H1 (cell line): ENCODE results near the gene CETN2. TPM values are rescaled to one million over a fixed set of nuclear protein-coding genes. Genes with fewer than 3 reads are reported as not detected.

Experiments
- CTCF ChIA-PET: fragments of 300-600 bp; sonication (Branson Sonifier 250); formaldehyde crosslinking; loops from one replicate; lab custom pipeline; 2021; ENCODE audit not compliant: partially characterized antibody; lab: Charles Lee
- POLR2A ChIA-PET: fragments of 300-600 bp; sonication (Branson Sonifier 250); formaldehyde crosslinking; loops from one replicate; lab custom pipeline; 2021; ENCODE audit warnings: inconsistent platforms; ENCODE audit not compliant: partially characterized antibody; lab: Charles Lee
- DNase-seq, 2 experiments: peaks; one replicate each; pipeline versions ENCODE4 v3.0.0 to v3.0.0-alpha.2; 2010 to 2022; ENCODE audit warnings: low spot score in 2 of 2, low read depth in 1 of 2, mixed read lengths in 1 of 2
- FAIRE-seq: peaks from 2 replicates; lab custom pipeline; 2011; peaks lifted over from hg19 to GRCh38; lab: Jason Lieb, UNC
- H2AFZ ChIP-seq: 2 replicates; pipeline ENCODE4 v1.8.1; 2012; ENCODE audit warnings: low read length, inconsistent platforms
- H2AK5ac ChIP-seq: 2 replicates; pipeline ENCODE4 v1.6.1; 2013; ENCODE audit warnings: low read depth, low read length
- H2BK120ac ChIP-seq: replicated peaks from 2 replicates; pipeline ENCODE3; 2013; ENCODE audit warnings: low read depth, low read length, inconsistent platforms
- H2BK12ac ChIP-seq: 2 replicates; pipeline ENCODE4 v1.6.1; 2013; ENCODE audit warnings: low read depth, low read length
- H2BK15ac ChIP-seq: 2 replicates; pipeline ENCODE4 v1.6.1; 2013; ENCODE audit warnings: low read length
- H2BK20ac ChIP-seq: 2 replicates; pipeline ENCODE4 v1.6.1; 2013; ENCODE audit warnings: low read length
- H2BK5ac ChIP-seq: 2 replicates; pipeline ENCODE4 v1.6.1; 2013; ENCODE audit warnings: low read depth, low read length
- H3K14ac ChIP-seq: 2 replicates; pipeline ENCODE4 v1.6.1; 2013; ENCODE audit warnings: inconsistent platforms; ENCODE audit not compliant: insufficient read length
- H3K18ac ChIP-seq: 2 replicates; pipeline ENCODE4 v1.6.1; 2013; ENCODE audit warnings: low read length; ENCODE audit errors: extremely low read depth
- H3K23ac ChIP-seq: 2 replicates; pipeline ENCODE4 v1.6.1; 2013; ENCODE audit warnings: inconsistent platforms; ENCODE audit not compliant: insufficient read length
- H3K23me2 ChIP-seq: 2 replicates; pipeline ENCODE4 v1.6.1; 2013; ENCODE audit warnings: low read depth, low read length
- H3K27ac ChIP-seq: 2 replicates; pipeline ENCODE4 v1.6.1; 2011; ENCODE audit warnings: low read depth, low read length, inconsistent platforms
- H3K27me3 ChIP-seq, 4 experiments: replicated peaks in 1 of 4; 1 replicate in 1 of 4; 2 replicates in 3 of 4; pipeline versions ENCODE4 v1.6.1 to v1.8.1; 2011 to 2013; ENCODE audit warnings: low read length in 3 of 4, mild to moderate bottlenecking in 3 of 4, inconsistent platforms in 2 of 4, mixed read lengths in 2 of 4, moderate library complexity in 1 of 4; ENCODE audit not compliant: control insufficient read depth in 3 of 4, insufficient read depth in 3 of 4; ENCODE audit errors: extremely low read depth in 1 of 4
- H3K36me3 ChIP-seq, 4 experiments: 2 replicates each; pipeline versions ENCODE4 v1.6.1 to v1.8.1; 2011 to 2013; ENCODE audit warnings: mild to moderate bottlenecking in 4 of 4, low read length in 3 of 4, moderate library complexity in 2 of 4, control low read depth in 1 of 4, inconsistent platforms in 1 of 4; ENCODE audit not compliant: insufficient read depth in 4 of 4, control insufficient read depth in 2 of 4
- H3K4ac ChIP-seq: replicated peaks from 2 replicates; pipeline ENCODE3; 2013; ENCODE audit warnings: low read length, low read depth, mixed read lengths, inconsistent platforms; ENCODE audit not compliant: insufficient read length
- H3K4me1 ChIP-seq, 4 experiments: replicated peaks in 1 of 4; 1 replicate in 1 of 4; 2 replicates in 3 of 4; pipeline versions ENCODE4 v1.6.1 to v1.8.1; 2011 to 2013; ENCODE audit warnings: low read length in 3 of 4, inconsistent platforms in 2 of 4, mixed read lengths in 1 of 4; ENCODE audit not compliant: insufficient read depth in 4 of 4, control insufficient read depth in 3 of 4
- H3K4me2 ChIP-seq, 2 experiments: 2 replicates each; pipeline versions ENCODE4 v1.6.1 to v1.8.1; 2011 to 2013; ENCODE audit warnings: low read depth in 2 of 2, low read length in 2 of 2, control low read depth in 1 of 2, inconsistent platforms in 1 of 2, mild to moderate bottlenecking in 1 of 2; ENCODE audit not compliant: insufficient read depth in 1 of 2
- H3K4me3 ChIP-seq, 4 experiments: fragments of 200-600, 300-600 bp in 1 of 4; sonication (generic), shearing (Covaris generic), sonication (Bioruptor Twin) in 1 of 4; 2 replicates each; pipeline versions ENCODE4 v1.5.1 to v1.8.1; 2011 to 2016; ENCODE audit warnings: low read length in 4 of 4, low read depth in 3 of 4, control low read depth in 2 of 4, inconsistent platforms in 2 of 4, mild to moderate bottlenecking in 2 of 4, mixed read lengths in 1 of 4, moderate library complexity in 1 of 4; ENCODE audit not compliant: insufficient read depth in 2 of 4; ENCODE audit errors: extremely low read depth in 1 of 4
- H3K56ac ChIP-seq: replicated peaks from 2 replicates; pipeline ENCODE3; 2013; ENCODE audit warnings: low read depth, mild to moderate bottlenecking, mixed read lengths, low read length, inconsistent platforms; ENCODE audit not compliant: insufficient read length
- H3K79me1 ChIP-seq: 2 replicates; pipeline ENCODE4 v1.6.1; 2013; ENCODE audit warnings: low read depth, low read length, control low read depth
- H3K79me2 ChIP-seq, 2 experiments: 2 replicates each; pipeline versions ENCODE4 v1.6.1 to v1.8.1; 2012 to 2013; ENCODE audit warnings: low read length in 2 of 2, mild to moderate bottlenecking in 2 of 2, inconsistent platforms in 1 of 2; ENCODE audit not compliant: insufficient read depth in 2 of 2, control insufficient read depth in 1 of 2
- H3K9ac ChIP-seq, 4 experiments: replicated peaks in 1 of 4; 1 replicate in 1 of 4; 2 replicates in 3 of 4; pipeline versions ENCODE4 v1.6.1 to v1.8.1; 2011 to 2013; ENCODE audit warnings: low read depth in 3 of 4, low read length in 3 of 4, control low read depth in 2 of 4, mild to moderate bottlenecking in 2 of 4, moderate library complexity in 2 of 4, inconsistent platforms in 1 of 4; ENCODE audit errors: extremely low read depth in 1 of 4
- H3K9me3 ChIP-seq, 2 experiments: 2 replicates each; pipeline versions ENCODE4 v1.6.1 to v1.8.1; 2012 to 2013; ENCODE audit warnings: mild to moderate bottlenecking in 2 of 2, moderate library complexity in 2 of 2, control low read depth in 1 of 2, inconsistent platforms in 1 of 2, low read depth in 1 of 2, low read length in 1 of 2, mixed read lengths in 1 of 2; ENCODE audit not compliant: insufficient read depth in 2 of 2
- H4K20me1 ChIP-seq, 2 experiments: replicated peaks in 1 of 2; 2 replicates each; pipeline versions ENCODE3 to v1.8.1; 2011 to 2013; ENCODE audit warnings: inconsistent platforms in 2 of 2, low read length in 2 of 2, mild to moderate bottlenecking in 1 of 2; ENCODE audit not compliant: insufficient read depth in 2 of 2, control insufficient read depth in 1 of 2
- H4K5ac ChIP-seq: 2 replicates; pipeline ENCODE4 v1.6.1; 2013; ENCODE audit warnings: low read length, low read depth, mixed read lengths, inconsistent platforms; ENCODE audit not compliant: insufficient read length
- H4K8ac ChIP-seq: 2 replicates; pipeline ENCODE4 v1.8.0; 2013; ENCODE audit warnings: mild to moderate bottlenecking, moderate library complexity, low read length, inconsistent platforms; ENCODE audit not compliant: insufficient read depth; ENCODE audit errors: extremely low read depth
- H4K91ac ChIP-seq: replicated peaks from 2 replicates; pipeline ENCODE3; 2013; ENCODE audit warnings: low read length, mixed read lengths, inconsistent platforms; ENCODE audit not compliant: insufficient read length
- WGBS, 2 experiments: shearing (Covaris generic) in 1 of 2; methylation state at CpG; one replicate each; pipeline versions ENCODE4 v1.1.6 to v1.1.7; 2013 to 2015; ENCODE audit warnings: low lambda C conversion rate in 2 of 2, mixed read lengths in 2 of 2, inconsistent platforms in 1 of 2, low coverage in 1 of 2, missing lambda C conversion rate in 1 of 2; ENCODE audit not compliant: insufficient replicate concordance in 2 of 2, insufficient coverage in 1 of 2, insufficient read length in 1 of 2; ENCODE audit errors: extremely low coverage in 1 of 2, missing lambda C conversion rate in 1 of 2; 5-methylcytosine and 5-hydroxymethylcytosine counted together
- polyA plus RNA-seq, 7 experiments: library from polyadenylated mRNA; depleted of rRNA in 3 of 7; stranded (reverse) in 5 of 7; unstranded in 2 of 7; fragments of >200 nt in 5 of 7; fragments of 200-250 nt in 2 of 7; gene quantifications; 1 replicate in 5 of 7; 2 replicates in 1 of 7; 4 replicates in 1 of 7; pipeline versions ENCODE4 v1.2.1 to v1.2.3, GENCODE V29; 2011 to 2013; ENCODE audit warnings: missing spikeins in 2 of 7, mixed read lengths in 2 of 7
- total RNA-seq: library from RNA; stranded (reverse); fragmentation: NEBNext Ultra II Directional; extraction: Animal tissue kit (Norgen Biotek cat#: 25700); gene quantifications from 2 replicates; pipeline ENCODE4 v1.2.1, GENCODE V29; 2021
- TF ChIP-seq, protein P1 (sequence below): IDR thresholded peaks from 2 replicates; pipeline ENCODE4 v1.6.1; 2011; ENCODE audit warnings: low read depth, mild to moderate bottlenecking, low read length; ENCODE audit not compliant: insufficient read depth

The CETN2 gene
- total and polyA plus RNA-seq, 2 of the 8 experiments (the other 6 are each of a cell fraction or from before 2014, with no cell fraction given): 13.1 to 24.3 TPM

DNA sequence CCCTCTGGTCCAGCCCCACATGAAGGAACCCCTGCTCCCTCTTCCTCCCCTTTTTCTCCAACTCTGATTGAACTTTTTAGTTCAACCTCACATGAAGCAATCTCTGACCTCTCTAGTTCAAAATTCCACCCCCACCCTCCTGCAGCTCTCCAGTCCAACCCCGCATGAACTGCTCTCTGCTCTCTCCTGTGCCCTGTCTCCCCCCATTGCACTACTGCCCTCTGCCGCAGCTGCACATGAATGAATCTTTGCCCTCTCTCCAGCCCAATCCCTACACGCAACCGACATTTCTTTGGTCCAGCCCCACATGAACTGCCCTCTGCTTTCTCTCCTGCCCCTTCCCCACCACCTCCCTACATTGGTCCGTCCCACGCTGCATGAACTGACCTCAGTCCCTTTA is 6.9 kb downstream of the CETN2 start:
- Histone ChIP-seq H3K4ac (no peak overlapping the region), H2AK5ac (no peak overlapping the region), H3K27me3 (no peaks in the 10 kb centered on the region; a peak in 1 of 7 replicates), H3K4me1 (no peaks in the 10 kb centered on the region), H2AFZ (no peak overlapping the region), H3K23ac (no peak overlapping the region), H3K27ac (no peak overlapping the region), H3K4me2 (no peak overlapping the region), H3K9ac (no peak overlapping the region), H3K18ac (no peak overlapping the region), H4K5ac (no peak overlapping the region), H3K79me2 (no peaks in the 10 kb centered on the region), H3K36me3 (peaks cover 0 to 3% (median under 1%) of the 10 kb centered on the region in 4 experiments; a peak in 5 of 8 replicates), H3K4me3 (no peak overlapping the region), H4K8ac (no peak overlapping the region), H3K9me3 (no peaks in the 10 kb centered on the region), H2BK12ac (no peak overlapping the region), H2BK15ac (no peak overlapping the region), H3K56ac (no peak overlapping the region), H3K14ac (no peak overlapping the region), H3K23me2 (no peaks in the 10 kb centered on the region), H2BK120ac (no peak overlapping the region), H4K20me1 (no peaks in the 10 kb centered on the region), H4K91ac (no peak overlapping the region), H3K79me1 (no peaks in the 10 kb centered on the region), H2BK5ac (no peak overlapping the region), H2BK20ac (no peak overlapping the region)
- TF ChIP-seq, protein P1, sequence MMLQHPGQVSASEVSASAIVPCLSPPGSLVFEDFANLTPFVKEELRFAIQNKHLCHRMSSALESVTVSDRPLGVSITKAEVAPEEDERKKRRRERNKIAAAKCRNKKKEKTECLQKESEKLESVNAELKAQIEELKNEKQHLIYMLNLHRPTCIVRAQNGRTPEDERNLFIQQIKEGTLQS: no peak
- 67% methylated on average over 6 of the region's 6 CpGs; no CpG with 5 or more reads in 1 of the 2 experiments for WGBS, 2 experiments
- ChIA-PET POLR2A (no interaction called here), CTCF (interaction anchor here (0.8 to 1.2 kb wide), 2 partner anchors 166 to 182 kb away, joined by 3 to 8 read pairs; no protein-coding TSS in a partner anchor)
- FAIRE-seq (no peak), DNase-seq (no peak)
